Measurements from ENCODE around the gene TSSC4.

TSSC4 gene

DNA sequence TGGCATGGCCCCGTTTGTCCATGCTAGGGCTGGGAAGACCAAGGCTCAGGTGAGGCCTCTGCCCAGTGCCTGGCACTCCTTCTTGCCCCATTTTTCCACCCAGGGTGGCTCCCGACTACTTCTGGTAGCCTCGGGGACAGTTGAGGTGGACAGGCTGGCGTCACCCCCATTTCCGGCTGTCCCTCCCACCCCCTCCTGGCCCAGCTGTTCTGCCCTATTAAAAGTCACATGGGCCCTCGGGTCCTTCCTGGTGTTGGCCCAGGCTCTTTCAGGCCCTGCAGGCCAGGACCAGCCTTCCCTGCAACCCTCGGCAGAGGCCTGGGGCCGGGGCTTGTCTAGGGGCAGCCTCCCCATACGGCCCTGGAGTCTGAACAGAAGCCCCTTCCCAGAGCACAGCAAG, 14.0 kb upstream of the TSSC4 start:
- no peak for DNase-seq (ENCODE audit: low spot score)

- DNase-seq (ENCODE audit: low spot score), result peak; percentile 50
Measured at GRCh38 chr11:2387266-2387987, 13.1 kb upstream of the TSSC4 start.

GRCh38 chr11:2388431-2389376, 11.8 kb upstream of the TSSC4 start:
- no peak for DNase-seq (ENCODE audit: low spot score)

DNA sequence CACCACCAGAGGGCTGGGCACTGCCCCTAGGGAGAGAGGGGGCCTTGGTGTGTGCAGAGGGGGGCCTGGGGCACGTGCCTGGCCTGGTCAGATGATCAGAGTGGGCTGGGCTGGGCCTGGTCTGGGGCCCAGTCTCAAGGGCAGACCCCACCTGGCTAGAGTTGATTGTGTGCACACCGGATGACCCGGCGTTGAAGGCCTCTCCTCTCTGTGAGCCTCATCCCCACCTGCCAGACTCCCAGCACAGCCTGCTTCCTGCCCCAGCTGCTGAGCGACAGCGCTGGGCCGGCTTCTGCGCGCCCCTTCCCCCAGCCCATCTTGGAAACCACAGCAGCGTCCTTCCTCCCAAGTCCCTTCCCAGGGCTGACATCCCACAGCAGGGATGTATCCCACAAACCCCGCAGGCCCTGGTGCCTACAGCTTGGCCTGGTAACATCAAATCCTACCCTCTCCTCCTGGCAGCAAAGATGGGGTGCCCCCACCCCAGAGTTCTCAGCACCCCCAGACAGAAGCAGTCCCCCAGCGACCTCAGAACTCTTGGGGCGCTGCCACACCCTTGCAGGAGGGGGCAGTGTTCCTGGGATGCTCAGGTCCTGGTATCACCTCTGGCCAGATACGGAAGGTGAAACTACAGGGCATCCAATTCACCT, 11.0 kb upstream of the TSSC4 start:
- DNase-seq (ENCODE audit: low spot score), result no peak

- no peak for DNase-seq (ENCODE audit: low spot score)
Measured at GRCh38 chr11:2390091-2390724, 10.3 kb upstream of the TSSC4 start.

- peak; percentile 91 for DNase-seq (ENCODE audit: low spot score)
Measured at GRCh38 chr11:2390725-2391151, 9.8 kb upstream of the TSSC4 start.

DNA sequence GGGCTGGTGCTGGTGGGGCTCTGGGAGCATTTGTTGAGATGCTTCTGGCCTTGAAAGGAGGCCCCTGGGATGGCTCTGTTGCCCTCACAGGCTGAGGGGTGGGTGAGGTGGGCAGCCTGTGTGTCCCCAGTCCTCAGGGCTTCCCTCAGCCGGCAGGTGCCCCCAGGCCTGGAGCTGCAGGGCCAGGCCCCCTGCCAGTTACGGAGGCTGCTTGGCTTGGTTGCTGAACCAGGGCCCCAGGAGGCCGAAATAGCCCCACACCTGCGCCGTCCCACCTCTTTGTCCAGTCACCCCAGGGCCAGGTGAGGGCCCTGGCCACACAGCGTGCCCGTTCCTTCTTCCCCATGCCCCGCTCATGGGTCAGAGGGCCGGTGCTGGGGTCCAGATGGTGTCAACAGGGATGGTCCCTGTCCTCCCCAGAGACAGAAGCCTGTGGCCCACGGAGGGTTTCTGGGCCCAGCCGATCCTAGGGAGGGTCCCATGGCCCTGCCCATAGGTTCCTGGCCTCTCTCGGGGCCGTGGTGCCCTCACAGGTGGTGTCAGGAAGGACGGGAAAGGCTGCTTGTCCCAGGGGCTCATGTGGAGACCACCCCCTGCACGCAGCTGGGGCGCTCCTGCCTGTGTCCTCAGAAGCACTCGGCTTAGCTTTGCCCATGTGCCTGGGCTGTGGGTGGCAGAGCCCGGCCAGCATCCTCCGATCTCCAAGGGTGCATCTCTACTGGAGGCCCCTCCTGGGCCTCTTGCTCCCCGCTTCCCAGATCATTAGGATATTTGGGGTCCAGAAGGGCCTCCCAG, 9.2 kb upstream of the TSSC4 start:
- no peak for DNase-seq (ENCODE audit: low spot score)

GRCh38 chr11:2392241-2392959, 8.2 kb upstream of the TSSC4 start:
- no peak for DNase-seq (ENCODE audit: low spot score)

DNA sequence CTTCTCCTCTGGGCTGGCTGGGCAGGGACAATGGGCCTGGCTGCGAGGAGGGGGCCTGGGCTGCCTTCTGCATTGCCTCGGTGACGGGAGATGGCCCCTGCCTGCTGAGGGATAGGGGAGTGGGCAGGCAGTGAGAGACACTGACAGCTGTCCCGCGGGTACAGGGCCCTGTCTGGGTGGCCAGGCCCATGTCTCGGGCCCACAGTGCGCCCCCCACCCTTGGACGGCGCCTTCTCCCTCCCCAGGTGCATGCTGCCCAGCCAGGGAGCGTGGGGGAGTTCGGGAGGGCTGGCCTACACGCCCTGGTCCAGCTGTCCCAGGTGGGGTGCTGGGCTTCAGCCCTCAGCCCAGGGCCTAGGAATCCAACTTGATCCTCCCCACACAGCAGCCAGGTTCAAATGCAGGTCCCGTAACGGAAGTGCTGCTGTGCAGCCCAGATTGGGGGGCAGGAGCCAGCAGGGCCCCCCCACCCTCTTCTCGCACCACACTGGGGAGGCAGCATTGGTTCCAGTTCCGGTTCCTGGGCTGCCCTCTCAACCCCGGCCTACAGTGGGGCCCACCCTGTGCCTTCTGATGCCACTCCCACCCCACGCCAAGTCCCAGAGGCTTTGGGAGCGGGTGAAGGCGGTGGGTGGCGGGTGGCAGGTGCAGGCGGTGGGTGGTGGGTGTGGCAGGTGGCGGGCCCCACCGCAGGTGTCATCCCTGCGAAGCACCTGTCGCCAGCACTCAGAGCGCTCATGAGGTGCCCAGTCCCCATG, 7.3 kb upstream of the TSSC4 start:
- no peak for DNase-seq (ENCODE audit: low spot score)

- no peak for DNase-seq (ENCODE audit: low spot score)
Measured at GRCh38 chr11:2393941-2394817, 6.4 kb upstream of the TSSC4 start.

DNA sequence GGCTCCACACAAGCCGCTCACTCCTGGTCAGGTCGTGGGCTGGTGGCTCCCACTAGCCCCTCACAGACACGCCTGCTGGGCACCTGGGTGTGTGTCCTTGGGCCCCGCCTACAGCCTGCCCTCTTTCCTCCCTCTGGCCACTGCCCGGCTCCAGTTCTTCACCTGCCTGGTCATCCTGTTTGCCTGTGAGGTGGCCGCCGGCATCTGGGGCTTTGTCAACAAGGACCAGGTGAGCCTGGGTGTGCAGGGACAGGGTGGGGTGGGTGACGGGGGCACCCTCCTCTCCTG, 5.8 kb upstream of the TSSC4 start:
- no peak for DNase-seq (ENCODE audit: low spot score)

DNA sequence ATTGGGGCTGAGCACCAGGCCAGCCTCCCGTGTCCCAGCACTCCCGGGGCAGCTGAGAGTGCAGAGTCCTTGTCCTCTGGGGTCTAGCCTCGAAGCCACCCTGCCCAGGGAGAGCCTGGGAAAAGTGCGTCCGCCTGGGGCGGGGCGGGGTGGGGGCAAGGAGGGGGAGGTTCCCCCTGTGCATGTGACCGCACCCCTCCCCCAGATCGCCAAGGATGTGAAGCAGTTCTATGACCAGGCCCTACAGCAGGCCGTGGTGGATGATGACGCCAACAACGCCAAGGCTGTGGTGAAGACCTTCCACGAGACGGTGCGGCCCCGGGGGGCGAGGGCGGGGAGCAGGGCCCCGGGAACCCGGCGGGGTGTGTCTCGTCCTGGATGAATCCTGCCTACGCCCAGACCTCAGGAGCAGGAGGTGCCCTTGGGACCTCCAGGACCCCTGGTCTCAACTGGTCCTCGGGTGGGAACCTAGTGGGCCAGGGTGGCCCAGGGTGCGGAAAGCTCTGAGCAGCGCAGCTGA, 5.3 kb upstream of the TSSC4 start:
- no peak for DNase-seq (ENCODE audit: low spot score)

GRCh38 chr11:2395856-2396255, 4.7 kb upstream of the TSSC4 start:
- no peak for DNase-seq (ENCODE audit: low spot score)

GRCh38 chr11:2396471-2396870, 4.1 kb upstream of the TSSC4 start:
- DNase-seq (ENCODE audit: low spot score), result no peak

DNA sequence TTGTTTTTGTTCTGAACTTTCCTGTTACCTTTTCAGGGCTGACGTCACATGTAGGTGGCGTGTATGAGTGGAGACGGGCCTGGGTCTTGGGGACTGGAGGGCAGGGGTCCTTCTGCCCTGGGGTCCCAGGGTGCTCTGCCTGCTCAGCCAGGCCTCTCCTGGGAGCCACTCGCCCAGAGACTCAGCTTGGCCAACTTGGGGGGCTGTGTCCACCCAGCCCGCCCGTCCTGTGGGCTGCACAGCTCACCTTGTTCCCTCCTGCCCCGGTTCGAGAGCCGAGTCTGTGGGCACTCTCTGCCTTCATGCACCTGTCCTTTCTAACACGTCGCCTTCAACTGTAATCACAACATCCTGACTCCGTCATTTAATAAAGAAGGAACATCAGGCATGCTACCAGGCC, 3.5 kb upstream of the TSSC4 start:
- DNase-seq (ENCODE audit: low spot score), result no peak

DNA sequence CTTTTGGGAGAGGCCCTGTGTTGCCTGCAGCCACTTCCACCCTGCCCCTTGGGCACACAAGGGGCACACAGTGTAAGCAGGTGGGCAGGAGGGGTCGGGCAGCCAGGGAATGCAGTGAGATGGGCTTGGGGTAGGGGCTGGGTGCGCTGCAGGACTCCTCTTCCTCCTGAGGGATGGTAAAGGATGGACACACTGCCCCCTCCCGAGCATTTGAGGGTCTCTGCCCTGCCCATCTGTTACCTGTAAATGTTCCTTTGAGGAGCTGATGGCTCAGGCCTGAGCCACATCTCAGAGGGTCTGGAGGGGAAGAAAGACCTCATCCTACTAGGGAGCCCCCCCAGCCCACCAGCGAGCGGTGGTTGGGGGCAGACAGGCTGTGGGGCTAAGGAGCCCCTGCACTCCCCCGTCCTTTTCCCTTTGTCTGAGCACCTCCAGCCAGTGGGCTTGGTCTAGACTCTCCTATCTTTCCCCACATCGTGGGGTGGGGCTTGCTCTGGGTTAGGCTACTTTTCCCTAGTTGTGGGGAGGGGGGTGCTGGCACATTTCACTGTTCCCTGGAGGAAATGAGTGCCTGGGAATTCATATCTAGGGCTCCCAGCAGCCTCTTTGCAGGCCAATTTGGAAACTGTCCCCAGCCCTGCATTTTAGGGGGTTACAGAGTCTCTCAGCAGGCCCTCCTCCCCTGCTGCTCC, 1.7 kb upstream of the TSSC4 start:
- no peak for DNase-seq (ENCODE audit: low spot score)

GRCh38 chr11:2399488-2400068, 972 bp upstream of the TSSC4 start:
- no peak for DNase-seq (ENCODE audit: low spot score)
